HCT116 (cell line): ENCODE data around the gene POLN. TPM values are rescaled to one million over a fixed set of nuclear protein-coding genes. Genes with fewer than 3 reads are reported as not detected.

Source experiments
- ATAC-seq: fragments of 200-7000 bp; cut with Tn5 transposase; 2 replicates; pipeline ENCODE4 v1.9.1; 2020; ENCODE audit warnings: mild to moderate bottlenecking, moderate library complexity
- BruUV-seq: library from RNA; stranded (reverse); fragments of 400-500 nt; replicated peaks from 2 replicates; lab custom pipeline; 2021; lab: Mats Ljungman, UMichigan
- CTCF ChIA-PET: fragments of 300-600 bp; sonication (Branson Sonifier 250); formaldehyde crosslinking; loops from one replicate; lab custom pipeline; 2021; ENCODE audit warnings: antibody characterized with exemption; lab: Charles Lee
- POLR2A ChIA-PET: fragments of 300-600, 350-600 bp; sonication (Branson Sonifier 250); formaldehyde crosslinking; loops from one replicate; lab custom pipeline; 2021; ENCODE audit warnings: antibody characterized with exemption; lab: Charles Lee
- RAD21 ChIA-PET, 2 experiments: fragments of 300-600 bp; sonication (Branson Sonifier 250); formaldehyde crosslinking; loops; one replicate each; lab custom pipeline; 2023; ENCODE audit warnings: low total read pairs in 2 of 2; ENCODE audit not compliant: uncharacterized antibody in 2 of 2, unreplicated experiment in 2 of 2, low non-redundant PET in 1 of 2; lab: Charles Lee
- DNase-seq: peaks from one replicate; pipeline ENCODE4 v3.0.0-alpha.2; 2010; ENCODE audit warnings: low read depth, low spot score
- H2AFZ ChIP-seq: fragments of 200-600 bp; shearing (Covaris generic), sonication (generic); 2 replicates; pipeline ENCODE4 v1.6.1; 2017; ENCODE audit warnings: low read depth, mixed run types, mixed read lengths, antibody characterized with exemption, low read length; ENCODE audit not compliant: poor library complexity, severe bottlenecking
- H3K27ac ChIP-seq: 2 replicates; pipeline ENCODE4 v1.5.1; 2012; ENCODE audit warnings: low read depth, low read length
- H3K27me3 ChIP-seq: fragments of 200-600 bp; sonication (generic); 2 replicates; pipeline ENCODE4 v1.6.1; 2016; ENCODE audit warnings: mixed run types, low read length, mixed read lengths; ENCODE audit not compliant: insufficient read depth
- H3K36me3 ChIP-seq, 2 experiments: fragments of 200-500 bp in 1 of 2; fragments of 200-600 bp in 1 of 2; sonication (Bioruptor generic) in 1 of 2; sonication (generic) in 1 of 2; 2 replicates each; pipeline versions ENCODE4 v1.5.1 to v1.6.1; 2014 to 2016; ENCODE audit warnings: low read length in 2 of 2, inconsistent platforms in 1 of 2, mixed read lengths in 1 of 2, mixed run types in 1 of 2; ENCODE audit not compliant: insufficient read depth in 2 of 2, control insufficient read depth in 1 of 2
- H3K4me1 ChIP-seq, 2 experiments: fragments of 200-600 bp in 1 of 2; sonication (generic) in 1 of 2; 2 replicates each; pipeline versions ENCODE4 v1.5.1 to v1.6.1; 2012 to 2017; ENCODE audit warnings: low read length in 2 of 2, inconsistent platforms in 1 of 2, mild to moderate bottlenecking in 1 of 2, mixed read lengths in 1 of 2, mixed run types in 1 of 2, moderate library complexity in 1 of 2; ENCODE audit not compliant: insufficient read depth in 2 of 2, control insufficient read depth in 1 of 2
- H3K4me2 ChIP-seq: fragments of 200-600 bp; sonication (generic); 2 replicates; pipeline ENCODE4 v1.6.1; 2017; ENCODE audit warnings: mixed run types, low read length, mixed read lengths
- H3K4me3 ChIP-seq, 2 experiments: fragments of 200-600 bp in 1 of 2; sonication (generic) in 1 of 2; replicated peaks in 1 of 2; 2 replicates each; pipeline ENCODE4 v1.5.1; 2011 to 2016; ENCODE audit warnings: low read length in 2 of 2, control low read depth in 1 of 2, low read depth in 1 of 2, mild to moderate bottlenecking in 1 of 2, mixed read lengths in 1 of 2, mixed run types in 1 of 2
- H3K79me2 ChIP-seq: fragments of 200-600 bp; sonication (generic); 2 replicates; pipeline ENCODE4 v1.6.1; 2017; ENCODE audit warnings: mild to moderate bottlenecking, mixed run types, low read length, moderate library complexity, mixed read lengths; ENCODE audit not compliant: insufficient read depth
- H3K9ac ChIP-seq: fragments of 200-600 bp; sonication (generic); 2 replicates; pipeline ENCODE4 v1.6.1; 2016; ENCODE audit warnings: low read length, mixed read lengths
- H3K9me2 ChIP-seq: fragments of 200-600 bp; sonication (generic), shearing (Covaris generic); 2 replicates; pipeline ENCODE4 v1.6.1; 2017; ENCODE audit warnings: mixed run types, mild to moderate bottlenecking, moderate library complexity; ENCODE audit not compliant: insufficient read depth
- H3K9me3 ChIP-seq, 2 experiments: fragments of 200-500 bp in 1 of 2; fragments of 200-600 bp in 1 of 2; sonication (Bioruptor generic) in 1 of 2; sonication (generic) in 1 of 2; 2 replicates each; pipeline ENCODE4 v1.6.1; 2014 to 2017; ENCODE audit warnings: low read length in 2 of 2, mixed read lengths in 2 of 2, inconsistent platforms in 1 of 2, low read depth in 1 of 2, mild to moderate bottlenecking in 1 of 2, mixed run types in 1 of 2, moderate library complexity in 1 of 2; ENCODE audit not compliant: control insufficient read depth in 1 of 2, insufficient read depth in 1 of 2
- H4K20me1 ChIP-seq: fragments of 200-600 bp; sonication (generic), shearing (Covaris generic); 2 replicates; pipeline ENCODE4 v1.6.1; 2017; ENCODE audit warnings: mixed run types, mild to moderate bottlenecking, moderate library complexity; ENCODE audit not compliant: insufficient read depth
- ATF3 ChIP-seq: IDR thresholded peaks from 2 replicates; pipeline ENCODE4 v1.6.1; 2012
- CBX3 ChIP-seq: IDR thresholded peaks from 2 replicates; pipeline ENCODE4 v1.6.1; 2012; ENCODE audit warnings: low read depth
- CTCF ChIP-seq, 3 experiments: fragments of 200-600 bp in 1 of 3; sonication (generic) in 1 of 3; IDR thresholded peaks in 2 of 3; conservative IDR thresholded peaks in 1 of 3; 2 replicates each; pipeline ENCODE4 v1.5.1; 2012 to 2017; ENCODE audit warnings: low read depth in 2 of 3, low read length in 2 of 3, antibody characterized with exemption in 1 of 3, borderline replicate concordance in 1 of 3, control low read depth in 1 of 3, mild to moderate bottlenecking in 1 of 3, mixed read lengths in 1 of 3, mixed run types in 1 of 3, moderate library complexity in 1 of 3; ENCODE audit not compliant: insufficient read depth in 1 of 3
- EGR1 ChIP-seq: IDR thresholded peaks from 2 replicates; pipeline ENCODE4 v1.6.1; 2012; ENCODE audit warnings: low read depth
- ELF1 ChIP-seq: IDR thresholded peaks from 2 replicates; pipeline ENCODE4 v1.6.1; 2012; ENCODE audit warnings: low read depth, borderline replicate concordance
- EZH2 ChIP-seq: fragments of 200-600 bp; sonication (generic); IDR thresholded peaks from 2 replicates; pipeline ENCODE4 v1.6.1; 2017; ENCODE audit warnings: antibody characterized with exemption, mixed run types
- EZH2phosphoT487 ChIP-seq: fragments of 200-600 bp; IDR thresholded peaks from 2 replicates; pipeline ENCODE4 v1.6.1; 2018; ENCODE audit warnings: antibody characterized with exemption, borderline replicate concordance
- FOSL1 ChIP-seq: IDR thresholded peaks from 2 replicates; pipeline ENCODE4 v1.6.1; 2012; ENCODE audit warnings: low read depth
- JUND ChIP-seq: IDR thresholded peaks from 2 replicates; pipeline ENCODE4 v1.6.1; 2012
- MAX ChIP-seq: IDR thresholded peaks from 2 replicates; pipeline ENCODE4 v1.6.1; 2012
- POLR2A ChIP-seq: IDR thresholded peaks from 2 replicates; pipeline ENCODE4 v1.7.0; 2011; ENCODE audit warnings: borderline replicate concordance; ENCODE audit not compliant: insufficient read depth, insufficient read length; ENCODE audit errors: extremely low read depth
- POLR2AphosphoS5 ChIP-seq: IDR thresholded peaks from 2 replicates; pipeline ENCODE4 v1.6.1; 2011; ENCODE audit warnings: mild to moderate bottlenecking, low read depth, low read length, moderate library complexity
- RAD21 ChIP-seq: IDR thresholded peaks from 2 replicates; pipeline ENCODE4 v1.6.1; 2012; ENCODE audit warnings: low read depth, mild to moderate bottlenecking
- SIN3A ChIP-seq: IDR thresholded peaks from 2 replicates; pipeline ENCODE4 v1.6.1; 2012; ENCODE audit warnings: low read depth
- SP1 ChIP-seq: IDR thresholded peaks from 2 replicates; pipeline ENCODE4 v1.6.1; 2012; ENCODE audit warnings: low read depth
- TCF7L2 ChIP-seq: IDR thresholded peaks from 2 replicates; pipeline ENCODE4 v1.7.0; 2011; ENCODE audit warnings: borderline replicate concordance, inconsistent platforms; ENCODE audit not compliant: insufficient read depth, insufficient read length; ENCODE audit errors: extremely low read depth
- ZFX ChIP-seq: fragments of 450-650 bp; IDR thresholded peaks from 2 replicates; pipeline ENCODE4 v1.6.1; 2017
- ZNF274 ChIP-seq: fragments of 200-500 bp; sonication (Bioruptor generic); IDR thresholded peaks from 2 replicates; pipeline ENCODE4 v1.6.1; 2014; ENCODE audit warnings: mild to moderate bottlenecking, low read depth, low read length, inconsistent platforms
- intact Hi-C: fragments of 100-400 bp; cut with micrococcal nuclease; formaldehyde crosslinking; loops from 2 replicates; pipeline ENCODE4 v1.10.0; 2022
- total RNA-seq: library from RNA; stranded (reverse); gene quantifications from one replicate; pipeline ENCODE4 v1.2.1, GENCODE V29; 2021; ENCODE audit not compliant: unreplicated experiment
- TF ChIP-seq, protein P1 (sequence below): IDR thresholded peaks from 2 replicates; pipeline ENCODE4 v1.6.1; 2011; ENCODE audit warnings: mild to moderate bottlenecking, low read length, moderate library complexity; ENCODE audit not compliant: insufficient replicate concordance; ENCODE audit errors: extremely low read depth

The POLN gene
- total RNA-seq, 1 experiment from 2014 or later: 3.1 TPM

GRCh38 chr4:2046031-2046961 is 195.6 kb downstream of the POLN start:
- peak overlapping the region; percentile 21 for H3K4me2 ChIP-seq
- H3K4me3 ChIP-seq: no peak overlapping the region
- ChIA-PET RAD21 (no interaction called here), CTCF (no interaction called here), POLR2A (interaction anchor here (1.0 kb wide), 1 partner anchor 116 kb away, joined by 3 read pairs; no protein-coding TSS in a partner anchor)
- H3K9ac ChIP-seq: no peak overlapping the region
- TF ChIP-seq MAX: no peak
- TF ChIP-seq EZH2: no peak
- no peak for TF ChIP-seq ELF1
- no peak for TF ChIP-seq RAD21
- TF ChIP-seq POLR2A: no peak
- no peak for TF ChIP-seq EGR1
- no peak for TF ChIP-seq FOSL1
- TF ChIP-seq, protein P1, sequence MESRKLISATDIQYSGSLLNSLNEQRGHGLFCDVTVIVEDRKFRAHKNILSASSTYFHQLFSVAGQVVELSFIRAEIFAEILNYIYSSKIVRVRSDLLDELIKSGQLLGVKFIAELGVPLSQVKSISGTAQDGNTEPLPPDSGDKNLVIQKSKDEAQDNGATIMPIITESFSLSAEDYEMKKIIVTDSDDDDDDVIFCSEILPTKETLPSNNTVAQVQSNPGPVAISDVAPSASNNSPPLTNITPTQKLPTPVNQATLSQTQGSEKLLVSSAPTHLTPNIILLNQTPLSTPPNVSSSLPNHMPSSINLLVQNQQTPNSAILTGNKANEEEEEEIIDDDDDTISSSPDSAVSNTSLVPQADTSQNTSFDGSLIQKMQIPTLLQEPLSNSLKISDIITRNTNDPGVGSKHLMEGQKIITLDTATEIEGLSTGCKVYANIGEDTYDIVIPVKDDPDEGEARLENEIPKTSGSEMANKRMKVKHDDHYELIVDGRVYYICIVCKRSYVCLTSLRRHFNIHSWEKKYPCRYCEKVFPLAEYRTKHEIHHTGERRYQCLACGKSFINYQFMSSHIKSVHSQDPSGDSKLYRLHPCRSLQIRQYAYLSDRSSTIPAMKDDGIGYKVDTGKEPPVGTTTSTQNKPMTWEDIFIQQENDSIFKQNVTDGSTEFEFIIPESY: no peak
- TF ChIP-seq ATF3: no peak
- no peak for TF ChIP-seq TCF7L2
- no peak for TF ChIP-seq SIN3A
- no peak for TF ChIP-seq CTCF (IDR thresholded peaks at IDR 0.05 in 2 of 3, conservative IDR thresholded peaks at IDR 0.05 in 1 of 3; ENCODE audit: borderline replicate concordance in 1 of 3, insufficient read depth in 1 of 3, low read depth in 2 of 3, low read length in 2 of 3)
- no peak for TF ChIP-seq JUND
- no peak for TF ChIP-seq POLR2AphosphoS5
- no peak for TF ChIP-seq ZFX
- TF ChIP-seq CBX3: no peak
- TF ChIP-seq SP1: no peak
- TF ChIP-seq EZH2phosphoT487: no peak
- TF ChIP-seq ZNF274: no peak
- DNase-seq (no peak), ATAC-seq (no peak)
- H3K27me3 ChIP-seq: no peaks in the 10 kb centered on the region
- H3K27ac ChIP-seq: 0 out of 2 replicates have a peak overlapping the region, but pooled peaks have one; percentile 17
- no peaks in the 10 kb centered on the region; a peak in 1 of 4 replicates for H3K9me3 ChIP-seq
- intact Hi-C loops: no loop called here
- no peaks in the 10 kb centered on the region for H4K20me1 ChIP-seq
- H3K4me1 ChIP-seq: peaks cover 7 to 36% of the 10 kb centered on the region in 2 experiments; a peak in 3 of 4 replicates
- peaks cover 7% of the 10 kb centered on the region; the same call in 1 of the 2 replicates for H3K79me2 ChIP-seq
- no peaks in the 10 kb centered on the region for H3K9me2 ChIP-seq
- no peak overlapping the region for H2AFZ ChIP-seq
- BruUV-seq: no TSS peak
- H3K36me3 ChIP-seq: peaks cover 0 to 5% of the 10 kb centered on the region in 2 experiments; a peak in 2 of 4 replicates
